ENCODE measurements around the gene EZR. TPM values are rescaled to one million over a fixed set of nuclear protein-coding genes. Genes with fewer than 3 reads are reported as not detected.
A peak's percentile ranks its signal among the peaks of the same experiment; 100 is the strongest.

EZR gene
- polyA plus RNA-seq, 1 donor (not counting 4 experiments of a cell fraction or from before 2014, with no cell fraction given): 277 TPM

DNA sequence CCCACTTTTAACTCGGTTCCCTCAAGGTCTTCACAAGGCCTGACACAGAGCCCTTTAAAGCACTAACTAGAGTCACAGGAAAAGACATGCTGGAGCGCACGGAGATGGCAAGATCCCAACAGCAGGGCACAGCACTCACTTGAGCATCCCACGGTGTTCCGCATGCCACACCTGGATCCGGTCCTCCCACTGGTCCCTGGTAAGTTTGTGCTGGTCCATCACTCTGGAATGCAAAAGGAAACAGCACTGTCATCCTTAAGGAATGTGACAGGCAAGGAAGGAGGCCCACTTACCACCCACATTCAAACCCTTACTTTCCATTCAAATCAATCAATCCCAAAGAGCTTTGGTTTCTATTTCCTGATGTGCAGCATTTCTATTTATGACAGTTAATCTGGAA, 34.7 kb downstream of the EZR start:
- Histone ChIP-seq H4K20me1 (ENCODE audit: control insufficient read depth, extremely low read depth, insufficient read depth, low read length) (no peaks in the 10 kb centered on the region), H3K79me2 (ENCODE audit: control insufficient read depth, insufficient read depth, low read length) (peaks cover 63% of the 10 kb centered on the region), H3K27ac (ENCODE audit: control insufficient read depth, insufficient read depth, low read length) (peak overlapping the region; percentile 56), H2AFZ (ENCODE audit: control insufficient read depth, low read length) (no peak overlapping the region), H3K4me1 (ENCODE audit: control insufficient read depth, extremely low read depth, insufficient read depth, low read length) (peaks cover 77% of the 10 kb centered on the region), H3K9ac (ENCODE audit: control insufficient read depth, extremely low read depth, insufficient read depth, low read length) (no peak overlapping the region), H3K27me3 (ENCODE audit: control insufficient read depth, extremely low read depth, insufficient read depth, low read length) (no peaks in the 10 kb centered on the region), H3K36me3 (ENCODE audit: control insufficient read depth in 2 of 2, extremely low read depth in 1 of 2, insufficient read depth in 2 of 2, low read length in 2 of 2) (peaks cover 57 to 73% of the 10 kb centered on the region in 2 experiments), H3K4me3 (ENCODE audit: control insufficient read depth in 2 of 3, extremely low read depth in 1 of 3, insufficient read depth in 2 of 3, low read depth in 1 of 3, low read length in 3 of 3) (no peak overlapping the region), H3K9me3 (ENCODE audit: control insufficient read depth, low read depth, low read length) (no peaks in the 10 kb centered on the region), H3K4me2 (ENCODE audit: control insufficient read depth, extremely low read depth, insufficient read depth, low read depth, low read length) (peak overlapping the region; percentile 7), H3K9me1 (ENCODE audit: control insufficient read depth, extremely low read depth, insufficient read depth, low read length) (peaks cover 4% of the 10 kb centered on the region)
- FAIRE-seq (peak; percentile 100), DNase-seq (ENCODE audit: low read depth, low spot score) (peak; percentile 83)
- dilution Hi-C loops (cut with MboI; ENCODE audit: extremely low pct_ligation_motif_present, low sequenced_read_pairs): no loop called here
- TF ChIP-seq, protein P1, sequence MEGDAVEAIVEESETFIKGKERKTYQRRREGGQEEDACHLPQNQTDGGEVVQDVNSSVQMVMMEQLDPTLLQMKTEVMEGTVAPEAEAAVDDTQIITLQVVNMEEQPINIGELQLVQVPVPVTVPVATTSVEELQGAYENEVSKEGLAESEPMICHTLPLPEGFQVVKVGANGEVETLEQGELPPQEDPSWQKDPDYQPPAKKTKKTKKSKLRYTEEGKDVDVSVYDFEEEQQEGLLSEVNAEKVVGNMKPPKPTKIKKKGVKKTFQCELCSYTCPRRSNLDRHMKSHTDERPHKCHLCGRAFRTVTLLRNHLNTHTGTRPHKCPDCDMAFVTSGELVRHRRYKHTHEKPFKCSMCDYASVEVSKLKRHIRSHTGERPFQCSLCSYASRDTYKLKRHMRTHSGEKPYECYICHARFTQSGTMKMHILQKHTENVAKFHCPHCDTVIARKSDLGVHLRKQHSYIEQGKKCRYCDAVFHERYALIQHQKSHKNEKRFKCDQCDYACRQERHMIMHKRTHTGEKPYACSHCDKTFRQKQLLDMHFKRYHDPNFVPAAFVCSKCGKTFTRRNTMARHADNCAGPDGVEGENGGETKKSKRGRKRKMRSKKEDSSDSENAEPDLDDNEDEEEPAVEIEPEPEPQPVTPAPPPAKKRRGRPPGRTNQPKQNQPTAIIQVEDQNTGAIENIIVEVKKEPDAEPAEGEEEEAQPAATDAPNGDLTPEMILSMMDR (optimal IDR thresholded peaks at IDR 0.05 in 1 of 3, IDR thresholded peaks at IDR 0.05 in 1 of 3, conservative IDR thresholded peaks at IDR 0.05 in 1 of 3; ENCODE audit: extremely low read depth in 1 of 3, insufficient read depth in 2 of 3, low read length in 3 of 3): no peak

DNA sequence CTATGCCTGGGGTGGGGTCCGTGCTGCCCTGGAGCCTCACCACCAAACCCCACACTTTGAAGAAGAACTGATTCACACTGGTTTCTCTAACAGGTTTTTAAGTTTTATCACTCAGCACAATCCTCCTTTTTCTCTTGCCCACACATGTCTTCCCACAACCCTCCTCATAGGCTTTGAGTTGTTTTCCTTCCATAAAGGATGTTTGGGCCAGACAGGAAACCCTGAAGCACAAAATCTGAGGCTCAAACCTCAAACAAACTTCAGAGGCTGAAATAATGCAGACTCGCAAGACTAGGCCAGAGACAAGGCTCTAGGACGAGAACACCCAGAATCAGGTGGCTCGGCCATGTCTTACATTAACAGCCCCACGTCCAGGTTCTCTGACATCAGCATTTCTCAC, 35.3 kb downstream of the EZR start:
- Histone ChIP-seq H3K4me3 (ENCODE audit: control insufficient read depth in 2 of 3, extremely low read depth in 1 of 3, insufficient read depth in 2 of 3, low read depth in 1 of 3, low read length in 3 of 3) (peak overlapping the region in 1 of 3 experiments; percentile 8), H4K20me1 (ENCODE audit: control insufficient read depth, extremely low read depth, insufficient read depth, low read length) (no peaks in the 10 kb centered on the region), H3K27me3 (ENCODE audit: control insufficient read depth, extremely low read depth, insufficient read depth, low read length) (no peaks in the 10 kb centered on the region), H3K9me3 (ENCODE audit: control insufficient read depth, low read depth, low read length) (no peaks in the 10 kb centered on the region), H3K9ac (ENCODE audit: control insufficient read depth, extremely low read depth, insufficient read depth, low read length) (no peak overlapping the region), H3K27ac (ENCODE audit: control insufficient read depth, insufficient read depth, low read length) (peak overlapping the region; percentile 56), H3K4me2 (ENCODE audit: control insufficient read depth, extremely low read depth, insufficient read depth, low read depth, low read length) (peak overlapping the region; percentile 7), H3K9me1 (ENCODE audit: control insufficient read depth, extremely low read depth, insufficient read depth, low read length) (peaks cover 4% of the 10 kb centered on the region), H3K36me3 (ENCODE audit: control insufficient read depth in 2 of 2, extremely low read depth in 1 of 2, insufficient read depth in 2 of 2, low read length in 2 of 2) (peaks cover 57 to 66% of the 10 kb centered on the region in 2 experiments), H2AFZ (ENCODE audit: control insufficient read depth, low read length) (no peak overlapping the region), H3K79me2 (ENCODE audit: control insufficient read depth, insufficient read depth, low read length) (peaks cover 61% of the 10 kb centered on the region), H3K4me1 (ENCODE audit: control insufficient read depth, extremely low read depth, insufficient read depth, low read length) (peaks cover 75% of the 10 kb centered on the region)
- FAIRE-seq: no peak
- no peak for DNase-seq (ENCODE audit: low read depth, low spot score)
- dilution Hi-C loops (cut with MboI; ENCODE audit: extremely low pct_ligation_motif_present, low sequenced_read_pairs): no loop called here
- TF ChIP-seq EZH2 (IDR thresholded peaks at IDR 0.05; ENCODE audit: low read length): no peak
- TF ChIP-seq, protein P1 (optimal IDR thresholded peaks at IDR 0.05 in 1 of 3, IDR thresholded peaks at IDR 0.05 in 1 of 3, conservative IDR thresholded peaks at IDR 0.05 in 1 of 3; ENCODE audit: extremely low read depth in 1 of 3, insufficient read depth in 2 of 3, low read length in 3 of 3): no peak
